Measurements from ENCODE around the gene PTPRZ1.

DNA sequence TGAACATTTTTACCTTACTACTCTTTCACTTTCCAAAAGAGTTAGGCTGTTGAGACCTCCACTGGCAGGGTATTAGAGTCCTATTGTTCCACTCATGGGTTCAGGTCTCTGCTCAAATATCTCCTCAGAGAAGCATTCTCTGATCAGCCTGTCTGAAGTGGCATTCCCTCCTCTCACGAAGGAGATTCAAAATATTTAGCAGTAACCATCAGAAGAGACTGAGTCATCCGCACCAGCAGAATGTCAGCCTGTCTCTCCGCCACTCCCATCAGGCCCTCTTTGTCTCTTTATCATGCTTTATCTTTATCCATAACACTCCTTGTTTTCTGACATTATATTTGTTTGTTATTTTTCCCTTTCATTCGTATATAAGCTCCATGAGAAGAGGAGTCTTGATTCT is 192.0 kb downstream of the PTPRZ1 start:
- TF ChIP-seq YY1 (IDR thresholded peaks at IDR 0.05; ENCODE audit: low read depth) (no peak), TAF1 (IDR thresholded peaks at IDR 0.05; ENCODE audit: low read depth) (no peak), EP300 (IDR thresholded peaks at IDR 0.05; ENCODE audit: borderline replicate concordance) (no peak), NFIC (IDR thresholded peaks at IDR 0.05) (no peak), ZBTB7A (IDR thresholded peaks at IDR 0.05; ENCODE audit: low read depth) (no peak)
